H9 (cell line): ENCODE measurements around the gene CACNA2D3. TPM values are rescaled to one million over a fixed set of nuclear protein-coding genes. Genes with fewer than 3 reads are reported as not detected.

ENCODE experiments used
- DNase-seq: peaks from one replicate; pipeline ENCODE4 v3.0.0-alpha.2; 2017
- H2AFZ ChIP-seq: one replicate; pipeline ENCODE4 v1.6.1; 2013; ENCODE audit warnings: mild to moderate bottlenecking, low read length, control low read depth, moderate library complexity
- H2AK5ac ChIP-seq: 2 replicates; pipeline ENCODE4 v1.6.1; 2013; ENCODE audit warnings: low read length, control low read depth, mixed read lengths; ENCODE audit not compliant: insufficient read length
- H2BK120ac ChIP-seq: one replicate; pipeline ENCODE4 v1.6.1; 2013; ENCODE audit warnings: low read depth, mild to moderate bottlenecking, low read length, control low read depth, inconsistent platforms; ENCODE audit not compliant: poor library complexity, severe bottlenecking
- H2BK12ac ChIP-seq: 2 replicates; pipeline ENCODE4 v1.6.1; 2013; ENCODE audit warnings: low read length, control low read depth, mixed read lengths, low read depth; ENCODE audit not compliant: insufficient read length
- H2BK15ac ChIP-seq: 2 replicates; pipeline ENCODE4 v1.6.1; 2013; ENCODE audit warnings: low read depth, low read length, control low read depth
- H2BK20ac ChIP-seq: one replicate; pipeline ENCODE4 v1.6.1; 2013; ENCODE audit warnings: low read depth, mild to moderate bottlenecking, low read length, control low read depth, inconsistent platforms; ENCODE audit not compliant: poor library complexity, severe bottlenecking
- H2BK5ac ChIP-seq: 2 replicates; pipeline ENCODE4 v1.6.1; 2013; ENCODE audit warnings: low read length, control low read depth, mixed read lengths; ENCODE audit not compliant: insufficient read length
- H3K14ac ChIP-seq: 2 replicates; pipeline ENCODE4 v1.6.1; 2013; ENCODE audit warnings: low read length, control low read depth; ENCODE audit not compliant: insufficient read depth
- H3K18ac ChIP-seq: 2 replicates; pipeline ENCODE4 v1.6.1; 2013; ENCODE audit warnings: low read depth, mild to moderate bottlenecking, mixed read lengths, low read length, control low read depth; ENCODE audit not compliant: insufficient read length
- H3K23ac ChIP-seq: 2 replicates; pipeline ENCODE4 v1.6.1; 2013; ENCODE audit warnings: low read length, control low read depth, mixed read lengths, low read depth; ENCODE audit not compliant: insufficient read length
- H3K23me2 ChIP-seq: 2 replicates; pipeline ENCODE4 v1.6.1; 2013; ENCODE audit warnings: low read depth, mild to moderate bottlenecking, mixed read lengths, low read length, control low read depth; ENCODE audit not compliant: insufficient read length, poor library complexity, severe bottlenecking
- H3K27ac ChIP-seq: 2 replicates; pipeline ENCODE4 v1.5.1; 2013; ENCODE audit warnings: low read length, control low read depth, mixed read lengths, low read depth; ENCODE audit not compliant: insufficient read length
- H3K27me3 ChIP-seq: 2 replicates; pipeline ENCODE4 v1.6.1; 2013; ENCODE audit warnings: low read length, control low read depth, inconsistent platforms; ENCODE audit not compliant: insufficient read depth
- H3K4ac ChIP-seq: 2 replicates; pipeline ENCODE4 v1.6.1; 2013; ENCODE audit warnings: low read depth, mild to moderate bottlenecking, control low read depth, inconsistent platforms, low read length, moderate library complexity
- H3K4me1 ChIP-seq: 2 replicates; pipeline ENCODE4 v1.6.1; 2013; ENCODE audit warnings: low read length, control low read depth, inconsistent platforms; ENCODE audit not compliant: insufficient read depth
- H3K4me2 ChIP-seq: 2 replicates; pipeline ENCODE4 v1.6.1; 2013; ENCODE audit warnings: low read length, control low read depth, mixed read lengths; ENCODE audit not compliant: insufficient read length, insufficient read depth
- H3K56ac ChIP-seq: 2 replicates; pipeline ENCODE4 v1.6.1; 2013; ENCODE audit warnings: low read depth, mild to moderate bottlenecking, mixed read lengths, low read length, control low read depth; ENCODE audit not compliant: insufficient read length
- H3K79me1 ChIP-seq: 2 replicates; pipeline ENCODE4 v1.6.1; 2013; ENCODE audit warnings: low read depth, mild to moderate bottlenecking, moderate library complexity, low read length, control low read depth, inconsistent platforms; ENCODE audit not compliant: insufficient read depth, poor library complexity, severe bottlenecking
- H3K79me2 ChIP-seq: 2 replicates; pipeline ENCODE4 v1.6.1; 2013; ENCODE audit warnings: low read length, control low read depth, inconsistent platforms; ENCODE audit not compliant: insufficient read depth
- H3K9ac ChIP-seq: 2 replicates; pipeline ENCODE4 v1.6.1; 2013; ENCODE audit warnings: low read length, control low read depth, mixed read lengths; ENCODE audit not compliant: insufficient read length; ENCODE audit errors: extremely low read depth
- H3K9me3 ChIP-seq: one replicate; pipeline ENCODE4 v1.6.1; 2013; ENCODE audit warnings: low read depth, low read length, inconsistent platforms; ENCODE audit not compliant: control insufficient read depth
- H3T11ph ChIP-seq: one replicate; pipeline ENCODE4 v1.6.1; 2013; ENCODE audit warnings: mild to moderate bottlenecking, low read length, control low read depth, inconsistent platforms
- H4K20me1 ChIP-seq: one replicate; pipeline ENCODE4 v1.6.1; 2013; ENCODE audit not compliant: control insufficient read depth, insufficient read length, insufficient read depth
- H4K5ac ChIP-seq: 2 replicates; pipeline ENCODE4 v1.6.1; 2013; ENCODE audit warnings: low read depth, mild to moderate bottlenecking, mixed read lengths, low read length, control low read depth; ENCODE audit not compliant: insufficient read length
- H4K8ac ChIP-seq: replicated peaks from 2 replicates; pipeline ENCODE4 v1.6.1; 2013; ENCODE audit warnings: low read length, control low read depth, mixed read lengths, low read depth; ENCODE audit not compliant: insufficient read length
- H4K91ac ChIP-seq: 2 replicates; pipeline ENCODE4 v1.6.1; 2013; ENCODE audit warnings: low read depth, mild to moderate bottlenecking, moderate library complexity, mixed read lengths, low read length, control low read depth; ENCODE audit not compliant: insufficient read length
- H3K27ac Mint-ChIP-seq, 3 experiments: 2 replicates in 2 of 3; 3 replicates in 1 of 3; pipeline ENCODE4 v1.8.0; 2020 to 2021; ENCODE audit warnings: mixed read lengths in 3 of 3, mild to moderate bottlenecking in 1 of 3, moderate library complexity in 1 of 3
- H3K27me3 Mint-ChIP-seq: 2 replicates; pipeline ENCODE4 v1.8.0; 2021; ENCODE audit warnings: low read depth, mild to moderate bottlenecking, moderate library complexity, mixed read lengths
- H3K36me3 Mint-ChIP-seq, 3 experiments: 2 replicates in 2 of 3; 3 replicates in 1 of 3; pipeline ENCODE4 v1.8.0; 2020 to 2021; ENCODE audit warnings: low read depth in 3 of 3, mixed read lengths in 3 of 3; ENCODE audit not compliant: insufficient read depth in 1 of 3
- H3K4me1 Mint-ChIP-seq, 2 experiments: 2 replicates each; pipeline ENCODE4 v1.8.0; 2020; ENCODE audit warnings: mixed read lengths in 2 of 2
- H3K4me3 Mint-ChIP-seq, 2 experiments: 2 replicates in 1 of 2; 3 replicates in 1 of 2; pipeline ENCODE4 v1.8.0; 2020 to 2021; ENCODE audit warnings: mild to moderate bottlenecking in 2 of 2, mixed read lengths in 2 of 2, moderate library complexity in 1 of 2
- H3K9me3 Mint-ChIP-seq, 2 experiments: 2 replicates in 1 of 2; 3 replicates in 1 of 2; pipeline ENCODE4 v1.8.0; 2020; ENCODE audit warnings: mild to moderate bottlenecking in 2 of 2, mixed read lengths in 2 of 2, moderate library complexity in 1 of 2
- CTCF ChIP-seq: fragments of 200-600 bp; sonication (generic); conservative IDR thresholded peaks from 3 replicates; pipeline ENCODE4 v1.8.0; 2021; ENCODE audit warnings: antibody characterized with exemption, mild to moderate bottlenecking
- WGBS: extraction: QIAGEN DNeasy Blood & Tissue Kit; methylation state at CpG from one replicate; pipeline ENCODE4 v1.1.7; 2013; ENCODE audit warnings: missing lambda C conversion rate, low lambda C conversion rate, mixed read lengths; ENCODE audit not compliant: insufficient read length; ENCODE audit errors: extremely low coverage; 5-methylcytosine and 5-hydroxymethylcytosine counted together
- total RNA-seq: library from RNA; stranded (reverse); gene quantifications from 2 replicates; pipeline ENCODE4 v1.2.1, GENCODE V29; 2021

The CACNA2D3 gene
- total RNA-seq, 1 experiment from 2014 or later, result 3.2 TPM

GRCh38 chr3:54173371-54173770 is 51.0 kb downstream of the CACNA2D3 start:
- Histone ChIP-seq H3K23ac (no peak overlapping the region), H3K18ac (no peak overlapping the region), H3K9ac (no peak overlapping the region), H4K5ac (no peak overlapping the region), H4K91ac (no peak overlapping the region), H3K79me2 (no peaks in the 10 kb centered on the region), H2BK20ac (no peak overlapping the region), H2BK12ac (no peak overlapping the region), H3K4me1 (peaks cover 4% of the 10 kb centered on the region; the same call in 1 of the 2 replicates), H2BK5ac (no peak overlapping the region), H3K27ac (no peak overlapping the region), H3K27me3 (no peaks in the 10 kb centered on the region), H2AK5ac (no peak overlapping the region), H2AFZ (no peak overlapping the region), H3T11ph (no peak overlapping the region), H2BK15ac (no peak overlapping the region), H3K79me1 (no peaks in the 10 kb centered on the region), H3K56ac (no peak overlapping the region), H3K4ac (no peak overlapping the region), H3K23me2 (no peaks in the 10 kb centered on the region), H2BK120ac (no peak overlapping the region), H3K14ac (no peak overlapping the region), H3K4me2 (no peak overlapping the region), H4K8ac (no peak overlapping the region), H3K9me3 (no peaks in the 10 kb centered on the region), H4K20me1 (no peaks in the 10 kb centered on the region)
- no peak for TF ChIP-seq CTCF
- no CpG with 5 or more reads among the region's 3 CpGs for WGBS
- no peak overlapping the region for H3K4me3 Mint-ChIP-seq
- DNase-seq, result no peak
- H3K4me1 Mint-ChIP-seq, result peaks cover 6% of the 10 kb centered on the region in 2 experiments
- no peaks in the 10 kb centered on the region; a peak in 1 of 5 replicates for H3K9me3 Mint-ChIP-seq
- no peak overlapping the region for H3K27ac Mint-ChIP-seq
- no peaks in the 10 kb centered on the region for H3K36me3 Mint-ChIP-seq
- H3K27me3 Mint-ChIP-seq, result no peaks in the 10 kb centered on the region; the same call in 1 of the 2 replicates
